ENCODE results near the gene TMOD1.

The TMOD1 gene

DNA sequence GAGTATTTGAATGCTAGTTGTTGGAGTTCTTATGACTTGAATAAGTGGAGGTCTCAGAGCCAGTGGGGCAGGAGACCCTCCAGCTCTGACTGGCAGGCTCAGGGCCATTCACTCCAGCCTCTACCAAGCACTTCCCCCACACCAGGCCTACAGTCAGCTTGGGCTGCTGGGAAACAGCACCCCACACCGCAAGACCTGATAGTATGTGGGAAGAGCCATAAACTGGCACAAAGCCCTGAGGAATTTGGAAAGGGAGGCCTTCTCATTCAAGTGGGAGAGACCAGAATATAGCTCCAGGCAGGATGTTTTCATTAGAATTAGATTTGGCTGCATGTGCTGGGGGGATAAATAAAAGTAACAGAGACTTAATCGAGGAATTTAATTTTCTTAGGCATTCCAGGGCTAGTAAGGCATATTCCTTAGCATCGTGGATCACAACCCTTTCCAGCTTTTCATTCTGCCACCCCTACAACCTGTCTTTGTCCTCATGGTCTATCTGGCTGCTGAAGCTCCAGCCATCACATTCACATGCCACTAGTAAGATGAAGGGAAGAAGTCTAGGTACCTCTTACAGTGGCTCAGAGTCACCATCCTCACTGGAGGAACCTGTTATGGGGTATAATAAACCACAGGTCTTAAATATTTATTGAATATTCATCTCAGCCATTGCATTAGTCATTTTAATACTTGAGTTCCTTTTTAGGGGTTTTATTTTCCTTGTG, 47.5 kb downstream of the TMOD1 start:
- no peak for FAIRE-seq

DNA sequence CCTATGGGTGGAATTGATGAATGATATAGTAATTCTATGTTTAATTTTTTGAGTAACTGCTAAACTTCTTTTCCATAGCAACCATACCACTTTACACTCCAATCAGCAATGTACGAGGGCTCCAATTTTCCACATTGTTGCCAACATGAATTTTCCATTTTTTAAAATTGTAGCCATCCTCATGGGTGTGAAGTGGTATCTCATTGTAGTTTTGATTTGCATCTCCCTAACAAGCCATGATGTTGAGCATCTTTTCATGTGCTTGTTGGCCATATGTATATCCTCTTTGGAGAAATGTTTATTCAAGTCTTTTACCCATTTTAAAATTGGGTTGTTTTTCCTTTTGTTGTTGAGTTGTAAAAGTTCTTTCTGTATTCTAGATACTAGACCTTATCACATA, 48.9 kb downstream of the TMOD1 start:
- no peak for FAIRE-seq

DNA sequence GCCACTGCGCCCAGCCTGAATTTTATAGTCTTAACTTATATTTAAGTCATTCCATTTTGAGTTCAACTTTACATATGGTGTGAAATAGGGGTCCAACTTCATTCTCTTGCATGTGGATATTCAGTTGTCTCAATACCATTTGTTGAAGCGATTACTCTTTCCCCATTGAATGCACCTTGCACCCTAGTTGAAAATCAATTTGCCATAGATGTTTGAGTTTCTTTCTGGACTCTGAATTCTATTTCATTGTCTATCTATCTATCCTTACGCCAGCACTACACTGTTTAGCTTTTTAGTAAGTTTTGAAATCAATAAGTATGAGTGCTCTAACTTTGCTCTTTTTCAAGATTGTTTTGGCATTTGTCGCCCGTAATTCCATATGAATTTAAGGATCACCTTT, 49.8 kb downstream of the TMOD1 start:
- no peak for FAIRE-seq

DNA sequence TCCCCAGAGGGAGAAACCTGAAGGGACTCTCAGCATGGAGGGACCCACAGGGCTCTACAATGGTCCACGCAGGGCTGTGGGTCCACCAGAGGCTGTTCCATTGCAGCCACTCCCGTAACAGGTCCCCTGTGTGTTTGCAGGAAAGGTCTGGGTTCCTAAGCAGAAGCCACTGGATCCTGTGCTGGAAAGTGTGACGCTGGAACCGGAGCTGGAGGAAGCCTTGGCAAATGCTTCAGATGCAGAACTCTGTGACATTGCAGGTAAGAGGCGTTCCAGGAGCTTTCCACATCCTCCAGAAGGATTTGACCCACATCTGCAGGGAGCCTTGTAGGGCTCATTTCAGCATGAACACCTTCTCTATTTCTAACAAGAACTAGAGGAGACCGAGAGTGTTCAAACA, 51.7 kb downstream of the TMOD1 start:
- no peak for FAIRE-seq

DNA sequence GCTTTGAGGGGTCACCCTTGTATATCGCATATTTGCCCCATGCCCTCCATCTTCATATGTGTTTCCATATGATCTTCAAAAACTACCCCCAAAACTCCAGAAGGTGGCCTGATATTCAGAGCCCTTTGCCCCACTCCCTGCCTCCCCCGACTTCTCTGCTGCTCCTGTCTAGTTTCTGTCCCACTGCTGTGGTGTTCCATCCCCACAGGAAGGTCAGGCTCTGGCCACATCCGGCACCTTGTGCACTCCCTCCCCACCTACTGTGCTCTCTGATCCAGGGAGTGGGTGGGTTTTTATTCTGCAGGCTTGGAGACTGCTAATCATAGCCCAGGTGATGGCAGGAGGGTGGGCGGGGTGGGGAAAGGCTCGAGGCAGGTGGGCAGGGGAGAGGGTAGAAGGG, 52.4 kb downstream of the TMOD1 start:
- FAIRE-seq = no peak

DNA sequence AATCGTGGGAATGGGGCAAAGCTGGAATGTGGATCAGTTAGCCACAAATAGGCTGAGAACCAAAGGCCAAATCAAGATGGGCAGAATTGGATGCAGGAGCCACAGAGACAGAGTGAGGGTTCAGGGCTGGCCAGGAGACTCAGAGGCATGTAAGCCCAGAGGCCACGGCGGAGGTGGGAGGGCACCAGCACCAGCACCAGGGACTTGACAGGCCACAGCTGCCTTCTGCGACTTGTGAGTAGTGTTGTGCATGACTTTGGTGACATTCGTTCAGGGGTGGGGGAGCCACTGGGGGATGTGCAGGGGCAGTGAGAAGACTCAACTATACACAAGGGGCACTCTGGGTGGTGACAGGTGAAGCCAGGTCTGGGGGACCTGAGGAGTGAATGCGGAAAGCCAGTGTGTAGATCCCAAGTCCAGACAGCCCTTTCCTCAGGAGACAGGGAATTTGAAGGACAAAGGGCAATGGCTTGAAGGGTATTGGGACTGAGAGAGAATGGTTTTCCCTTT, 53.2 kb downstream of the TMOD1 start:
- no peak for FAIRE-seq

DNA sequence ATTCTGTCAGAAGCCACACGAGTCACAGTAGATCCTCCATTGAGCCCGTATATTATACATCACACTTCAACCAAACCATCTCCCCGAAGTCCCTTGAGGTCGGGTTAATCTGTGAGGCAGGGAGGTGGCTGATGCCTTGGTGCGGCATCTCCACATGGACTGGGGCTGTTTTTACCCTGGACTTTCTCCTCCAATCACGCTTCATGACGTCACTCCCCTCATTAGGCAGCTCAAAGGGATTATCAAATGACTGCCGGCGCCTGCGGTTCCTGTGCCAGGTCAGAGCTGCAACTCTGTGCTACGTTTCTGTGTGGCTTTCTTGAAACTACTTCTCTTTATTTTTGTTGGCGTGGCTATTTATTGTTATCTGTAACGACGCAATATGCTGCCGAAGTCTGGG, 53.7 kb downstream of the TMOD1 start:
- FAIRE-seq = no peak

DNA sequence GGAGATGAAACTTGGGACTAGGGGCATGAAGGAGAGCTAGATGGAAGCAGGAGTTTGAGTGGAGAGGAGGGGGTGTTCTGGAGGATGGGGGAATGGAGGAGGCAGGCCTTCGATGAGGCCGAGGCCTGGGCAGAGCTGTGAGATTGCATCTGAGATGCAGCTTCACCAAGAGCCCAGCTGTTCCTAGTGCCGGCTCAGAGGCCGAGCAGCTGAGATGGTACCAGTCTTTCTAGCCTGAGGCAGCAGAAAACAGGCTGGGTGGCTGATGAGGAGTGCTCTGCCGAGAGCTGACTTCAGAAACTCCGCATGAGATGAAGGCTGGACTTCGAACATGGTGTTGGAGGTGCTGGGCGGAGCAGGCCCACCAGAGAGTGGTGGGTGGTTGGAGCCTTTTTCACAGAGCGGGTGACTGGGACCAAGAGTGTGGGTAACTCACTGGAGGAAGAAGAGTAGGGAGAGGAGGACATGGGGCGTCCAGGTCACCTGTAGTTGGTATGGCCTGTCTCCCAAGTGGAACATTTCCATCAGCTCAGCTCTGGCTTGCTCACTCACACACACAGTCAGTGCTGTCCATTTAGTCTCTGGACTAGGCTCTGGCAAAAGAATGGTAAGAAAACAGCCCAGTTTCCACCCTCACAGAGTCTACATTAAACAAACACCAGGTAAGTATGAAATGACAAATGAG, 54.7 kb downstream of the TMOD1 start:
- FAIRE-seq = no peak

DNA sequence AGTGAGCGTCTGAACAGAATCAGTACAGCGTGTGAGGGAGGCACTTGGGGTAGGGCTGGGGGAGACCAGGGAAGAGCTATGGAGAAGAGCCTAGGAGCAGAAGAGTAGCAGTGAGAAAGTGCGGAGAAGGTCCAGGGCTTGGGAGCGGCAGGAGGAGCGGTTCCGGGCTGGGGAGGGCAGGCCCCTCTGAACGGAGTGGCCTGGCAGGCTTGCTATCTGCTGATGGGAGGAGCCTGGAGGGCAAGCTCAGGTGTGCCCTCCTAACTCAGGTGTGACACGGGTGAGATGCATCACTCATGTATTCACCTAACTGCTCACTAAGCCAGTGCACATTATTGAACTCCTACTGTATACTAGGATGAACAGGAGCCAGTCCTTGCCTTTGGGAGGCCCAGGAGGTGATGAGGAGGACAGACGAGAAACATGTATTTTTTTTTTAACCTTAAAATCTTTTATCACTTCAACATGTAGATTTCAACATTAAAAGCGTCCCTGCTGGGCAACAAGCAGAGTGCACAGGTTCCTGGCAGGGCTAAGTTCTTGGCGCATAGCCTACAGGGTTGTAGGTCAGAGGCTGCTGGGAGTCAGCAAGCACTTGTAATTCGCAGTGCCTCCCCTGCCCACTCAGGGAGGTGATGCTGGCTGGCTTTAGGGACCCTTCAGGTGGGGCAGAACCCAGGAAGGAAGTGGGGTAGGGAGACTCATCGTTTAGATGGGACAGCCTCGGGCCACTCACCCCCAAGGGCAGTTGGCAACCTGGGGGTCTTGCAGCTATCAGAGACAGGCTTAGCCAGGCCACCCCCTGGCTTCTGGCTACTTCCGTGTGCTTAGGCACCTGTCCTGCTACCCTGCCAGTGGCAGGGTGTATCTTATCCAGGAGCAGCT, 55.5 kb downstream of the TMOD1 start:
- FAIRE-seq = no peak

DNA sequence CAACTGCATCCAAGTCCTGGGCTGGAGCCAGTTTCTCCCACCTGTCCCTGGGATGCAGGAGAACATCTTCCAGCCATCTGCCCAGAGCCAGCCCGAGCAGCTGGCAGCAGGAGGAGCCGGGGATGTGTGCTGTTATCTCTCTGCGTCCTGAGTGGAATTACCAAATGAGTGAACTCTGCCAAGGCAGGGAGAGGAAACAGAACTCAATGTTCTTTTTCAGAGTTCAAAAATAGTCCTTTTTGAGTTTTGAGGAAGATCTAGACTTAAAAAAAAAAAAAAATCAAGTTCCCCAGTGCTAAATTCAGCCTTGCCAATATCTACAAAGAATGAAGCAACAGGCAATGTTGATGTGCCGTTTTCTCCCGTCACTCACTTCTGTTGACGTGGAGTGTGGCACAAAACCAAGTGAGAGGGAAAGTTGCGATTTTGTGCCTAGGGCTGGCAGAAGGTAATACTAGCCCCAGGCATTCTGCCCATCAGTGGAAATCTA, 56.2 kb downstream of the TMOD1 start:
- no peak for FAIRE-seq

DNA sequence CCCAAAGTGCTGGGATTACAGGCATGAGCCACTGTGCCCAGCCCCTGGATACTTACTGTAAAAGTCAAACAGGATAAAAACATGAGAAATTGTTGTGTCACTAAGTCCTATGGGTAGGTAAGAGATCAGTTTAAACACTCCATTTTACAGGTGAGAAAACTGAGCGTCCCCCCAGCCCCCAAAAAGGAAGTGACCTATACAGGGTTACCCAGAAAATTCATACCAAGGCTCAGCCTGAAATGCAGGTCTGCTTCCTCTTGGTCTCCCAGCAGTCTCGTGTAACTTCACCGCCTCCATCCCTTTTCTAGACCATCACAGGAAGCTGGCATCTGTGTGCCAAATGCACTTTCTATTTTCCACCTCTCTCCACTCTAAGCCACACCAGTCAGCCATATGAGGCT, 57.2 kb downstream of the TMOD1 start:
- FAIRE-seq = no peak

DNA sequence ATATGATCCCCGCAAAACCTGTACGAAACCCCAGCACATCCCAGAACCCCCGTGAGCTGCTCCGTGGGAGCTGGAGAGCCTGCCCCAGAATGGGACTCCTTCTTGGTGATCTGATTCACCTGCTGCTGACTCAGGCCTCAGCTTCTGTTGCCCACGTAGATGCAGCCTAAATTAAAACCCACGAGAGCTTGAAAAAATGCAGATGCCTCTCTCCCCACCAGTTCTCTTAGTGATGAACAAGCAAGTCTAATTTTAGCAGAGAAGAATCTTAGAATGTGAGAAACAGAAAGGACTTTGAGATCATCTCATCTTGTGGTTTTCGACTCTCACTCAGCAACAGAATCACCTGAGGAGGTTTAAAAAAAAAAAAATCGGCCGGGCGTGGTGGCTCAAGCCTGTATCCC, 57.6 kb downstream of the TMOD1 start:
- no peak for FAIRE-seq

DNA sequence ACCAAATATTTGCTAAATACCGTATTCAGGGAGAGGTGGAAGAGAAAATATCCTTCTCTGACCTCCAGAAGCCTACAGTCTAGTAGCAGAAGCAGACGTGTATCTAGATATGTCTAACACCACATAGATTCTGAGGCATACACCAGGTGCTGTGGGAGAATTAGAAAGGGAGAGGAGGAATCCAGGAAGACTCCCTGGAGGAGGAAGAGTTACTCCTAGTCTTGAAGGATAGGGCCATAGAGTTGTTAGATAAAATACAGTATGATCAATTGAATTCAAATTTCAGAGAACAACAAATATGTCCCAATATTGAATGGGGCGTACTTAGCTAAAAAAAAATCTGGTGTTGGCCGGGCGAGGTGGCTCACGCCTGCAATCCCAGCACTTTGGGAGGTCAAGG, 58.7 kb downstream of the TMOD1 start:
- no peak for FAIRE-seq

DNA sequence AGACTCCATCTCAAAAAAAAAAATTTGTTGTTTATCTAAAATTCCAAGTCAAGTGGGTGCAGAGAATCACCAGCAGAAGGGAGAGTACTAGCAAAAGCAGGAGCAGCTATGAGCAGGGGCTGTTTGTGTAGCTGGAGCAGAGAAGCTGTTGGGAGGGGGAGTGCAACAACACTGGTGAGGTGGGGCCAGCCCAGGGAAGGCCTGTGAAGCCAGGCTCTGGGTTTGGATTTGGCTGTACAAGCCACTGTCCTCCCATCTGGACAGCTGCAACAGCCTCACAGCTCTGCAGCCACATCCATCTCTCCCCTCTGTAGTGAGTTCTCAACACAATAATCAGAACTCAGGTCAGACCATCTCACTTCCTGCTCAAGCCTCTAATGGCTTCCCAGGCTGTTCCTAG, 59.4 kb downstream of the TMOD1 start:
- no peak for FAIRE-seq

DNA sequence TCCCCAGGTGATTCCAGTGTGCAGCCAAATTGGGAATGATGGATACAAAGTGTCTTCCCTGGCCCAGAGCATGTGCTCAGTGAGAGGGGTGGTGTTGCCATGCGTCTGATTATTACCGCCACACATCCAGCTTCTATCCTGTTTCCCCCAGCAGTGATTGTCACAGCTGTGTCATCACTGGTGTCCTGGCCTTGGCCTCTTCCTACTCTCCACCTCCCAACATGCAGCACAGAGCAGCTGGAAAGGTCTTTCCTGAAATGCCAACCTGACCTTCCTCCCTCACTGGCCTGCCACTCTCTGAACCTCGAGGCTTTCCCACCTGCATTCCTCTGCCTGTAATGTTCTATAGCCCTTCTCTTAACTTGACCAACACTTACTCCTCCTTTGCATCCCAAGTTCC, 60.0 kb downstream of the TMOD1 start:
- FAIRE-seq = no peak

DNA sequence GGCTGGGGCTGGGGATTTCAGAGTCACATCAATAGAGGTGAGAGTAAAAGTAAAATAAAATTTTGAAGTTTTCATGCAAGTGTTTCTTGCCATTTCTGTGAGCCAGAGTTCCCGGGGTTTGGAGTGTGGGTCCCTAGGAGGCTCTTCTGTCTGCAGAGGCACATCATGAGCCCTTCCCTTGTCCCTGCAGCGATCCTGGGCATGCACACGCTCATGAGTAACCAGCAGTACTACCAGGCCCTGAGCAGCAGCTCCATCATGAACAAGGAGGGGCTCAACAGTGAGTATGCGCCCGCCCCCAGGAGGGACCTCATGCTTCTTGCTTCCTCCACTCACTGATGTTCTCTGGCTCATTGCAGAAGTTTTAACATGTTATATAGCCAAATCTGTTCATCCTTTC, 61.1 kb downstream of the TMOD1 start:
- FAIRE-seq = no peak

DNA sequence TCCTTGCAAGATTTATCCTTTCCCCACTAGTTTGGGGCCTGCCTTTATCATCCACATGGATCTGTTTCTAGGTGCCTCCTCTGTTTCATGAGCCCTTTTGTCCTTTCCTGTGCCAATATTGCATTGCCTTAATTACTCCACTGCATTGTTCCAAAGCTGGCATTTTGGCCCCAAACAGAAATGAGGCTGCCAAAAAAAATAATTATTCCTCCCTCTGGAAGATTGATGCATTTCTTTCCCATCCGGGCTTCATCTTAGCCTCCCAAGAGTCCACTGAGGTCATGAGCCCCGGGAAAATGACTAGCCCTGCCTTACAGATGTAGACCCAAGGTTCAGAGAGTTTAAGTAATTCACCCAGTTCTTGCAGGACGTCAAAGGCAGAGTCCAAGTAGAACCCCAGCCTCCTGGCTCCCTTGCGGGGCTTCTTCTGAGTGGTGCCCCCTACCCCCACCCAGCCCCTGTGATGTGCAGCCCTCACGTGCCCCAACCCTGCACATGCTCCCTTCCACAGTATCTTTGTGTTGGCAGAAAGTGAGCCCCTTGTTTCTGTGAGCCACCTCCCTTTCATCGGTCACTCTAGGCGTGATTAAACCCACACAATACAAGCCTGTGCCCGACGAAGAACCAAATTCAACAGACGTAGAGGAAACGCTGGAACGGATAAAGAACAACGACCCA, 62.1 kb downstream of the TMOD1 start:
- FAIRE-seq = no peak

DNA sequence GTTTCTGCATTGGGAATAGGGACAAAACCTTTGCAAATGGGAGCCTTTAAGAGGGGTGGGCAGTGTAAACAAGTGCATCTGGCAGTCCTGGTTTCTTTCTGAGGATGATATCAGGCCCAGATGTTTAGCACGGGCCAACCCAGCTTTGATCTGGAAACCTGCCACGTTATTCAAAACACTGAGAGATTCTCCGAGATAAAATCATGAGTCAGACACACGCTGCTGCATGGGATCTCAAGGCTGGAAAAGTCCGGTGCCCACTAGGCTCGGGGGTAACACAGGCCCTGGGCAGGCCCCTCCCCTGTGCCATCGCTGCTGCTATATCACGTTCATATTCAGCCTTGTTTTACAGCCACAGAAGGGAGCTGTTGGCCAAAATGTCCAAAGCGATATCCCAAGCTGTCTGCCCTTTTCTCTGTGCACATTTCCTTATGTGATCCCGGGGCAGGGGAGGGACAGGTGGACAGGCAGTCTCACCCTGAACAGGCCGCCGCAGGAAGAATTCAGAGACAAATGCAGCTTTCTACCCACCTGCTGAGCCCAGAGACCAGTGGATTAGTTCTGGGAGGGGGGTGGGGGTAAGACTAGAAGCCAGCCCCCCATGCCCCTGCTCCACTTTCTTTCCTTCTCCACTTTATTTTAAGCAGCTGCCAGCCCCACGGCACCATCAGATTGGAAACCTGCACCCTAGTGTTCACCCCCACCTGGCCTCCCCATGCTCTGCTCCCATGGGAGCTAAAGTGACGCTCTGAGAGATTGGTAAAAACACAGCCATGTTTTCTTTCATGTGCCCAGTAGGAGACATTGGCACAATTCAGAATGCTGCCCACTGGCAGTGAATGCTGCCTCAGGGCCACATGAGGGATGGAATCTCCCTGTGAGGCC, 63.1 kb downstream of the TMOD1 start:
- no peak for FAIRE-seq

DNA sequence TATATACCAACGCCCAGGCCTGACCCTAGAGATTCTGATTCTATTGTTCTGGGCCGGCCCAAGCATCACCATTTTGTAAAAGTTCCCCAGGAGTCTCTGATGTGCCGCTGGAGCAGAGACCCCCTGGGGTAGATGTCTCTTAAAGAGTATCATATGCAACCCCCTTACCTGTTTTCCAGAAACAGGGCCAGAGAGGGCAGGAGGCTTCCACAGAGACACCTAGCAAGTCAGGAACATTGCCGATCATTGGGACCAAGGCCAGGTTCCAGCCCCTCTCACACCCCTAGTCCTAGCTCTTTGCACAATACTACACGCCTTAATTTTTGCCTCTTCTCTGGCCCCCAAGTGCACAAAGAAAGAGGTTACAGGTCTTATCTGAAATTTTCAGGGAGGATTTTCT, 63.8 kb downstream of the TMOD1 start:
- FAIRE-seq = no peak

DNA sequence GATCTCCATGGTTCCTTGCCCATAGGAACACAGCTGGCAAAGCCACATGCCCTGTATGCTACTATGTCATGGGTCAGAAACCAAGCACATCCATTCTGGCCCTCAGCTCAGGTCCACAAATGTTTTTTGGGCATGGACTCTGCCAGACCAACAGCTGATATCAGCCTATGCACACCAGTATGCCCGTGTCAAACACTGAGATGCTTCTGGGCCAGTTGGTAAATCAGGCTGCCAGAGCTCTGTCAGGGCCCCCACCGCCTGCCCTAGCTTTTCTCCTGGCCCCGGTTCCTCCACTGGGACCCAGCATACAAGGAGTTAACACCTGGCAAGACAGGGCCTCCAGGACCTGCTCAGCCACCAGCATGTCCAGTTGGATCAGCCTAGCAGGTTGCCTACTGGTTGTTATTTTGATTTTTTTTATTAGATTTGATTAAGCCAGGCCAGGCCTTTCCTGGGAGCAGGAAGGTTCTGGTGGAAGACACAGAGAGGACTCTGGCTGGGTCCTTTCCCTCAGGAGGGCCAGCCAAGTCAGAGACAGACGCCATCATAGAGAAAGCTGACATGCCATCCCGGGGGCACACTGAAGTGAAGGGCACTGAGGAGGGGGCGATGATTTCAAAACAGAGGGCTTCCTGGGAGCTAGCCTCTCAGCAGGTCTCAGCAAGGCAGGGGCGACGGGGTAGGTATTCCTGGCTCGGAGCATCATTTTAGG, 65.9 kb downstream of the TMOD1 start:
- no peak for FAIRE-seq

DNA sequence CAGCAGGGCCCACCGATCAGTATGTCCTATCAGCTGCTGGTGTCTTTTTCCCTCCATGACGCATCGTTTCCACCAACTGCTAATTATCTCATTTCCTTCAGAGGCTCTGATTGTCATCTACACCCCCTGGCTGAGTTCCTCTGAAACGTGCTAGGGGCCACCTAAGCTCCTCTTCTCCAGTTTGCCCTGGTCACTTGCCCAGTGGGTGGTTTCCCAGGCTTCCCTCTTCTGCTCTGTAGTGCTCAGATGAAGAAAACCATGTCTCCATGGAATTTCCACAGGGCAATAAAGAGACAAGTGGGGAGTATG, 66.4 kb downstream of the TMOD1 start:
- FAIRE-seq = no peak

Measured in endometrium (tissue), 2 donors.